Activated CD8-positive, alpha-beta memory T cell treated with anti-CD3 and anti-CD28 coated beads, Interleukin-2, amount 50 U/mL, for 48 hours (primary cell): ENCODE data around the gene AP2A1.

ENCODE experiments used
- DNase-seq: peaks from one replicate; pipeline ENCODE4 v3.0.0-alpha.2; 2020

AP2A1 gene

DNA sequence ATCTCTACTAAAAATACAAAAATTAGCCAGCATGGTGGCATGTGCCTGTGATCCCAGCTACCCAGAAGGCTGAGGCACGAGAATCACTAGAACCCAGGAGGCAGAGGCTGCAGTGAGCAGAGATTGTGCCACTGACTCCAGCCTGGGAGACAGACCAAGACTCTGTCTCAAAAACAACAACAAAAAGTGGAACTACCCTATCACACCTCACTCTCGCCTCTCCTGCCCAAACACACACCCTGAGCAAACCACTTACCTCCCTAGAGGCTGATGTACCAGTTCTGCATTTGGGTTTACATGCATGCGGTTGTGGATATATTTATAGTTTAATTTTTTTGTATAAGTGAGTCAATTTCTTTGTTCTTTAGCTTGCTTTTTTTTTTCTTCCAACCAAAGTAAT, 76.5 kb downstream of the AP2A1 start:
- DNase-seq, result no peak

DNA sequence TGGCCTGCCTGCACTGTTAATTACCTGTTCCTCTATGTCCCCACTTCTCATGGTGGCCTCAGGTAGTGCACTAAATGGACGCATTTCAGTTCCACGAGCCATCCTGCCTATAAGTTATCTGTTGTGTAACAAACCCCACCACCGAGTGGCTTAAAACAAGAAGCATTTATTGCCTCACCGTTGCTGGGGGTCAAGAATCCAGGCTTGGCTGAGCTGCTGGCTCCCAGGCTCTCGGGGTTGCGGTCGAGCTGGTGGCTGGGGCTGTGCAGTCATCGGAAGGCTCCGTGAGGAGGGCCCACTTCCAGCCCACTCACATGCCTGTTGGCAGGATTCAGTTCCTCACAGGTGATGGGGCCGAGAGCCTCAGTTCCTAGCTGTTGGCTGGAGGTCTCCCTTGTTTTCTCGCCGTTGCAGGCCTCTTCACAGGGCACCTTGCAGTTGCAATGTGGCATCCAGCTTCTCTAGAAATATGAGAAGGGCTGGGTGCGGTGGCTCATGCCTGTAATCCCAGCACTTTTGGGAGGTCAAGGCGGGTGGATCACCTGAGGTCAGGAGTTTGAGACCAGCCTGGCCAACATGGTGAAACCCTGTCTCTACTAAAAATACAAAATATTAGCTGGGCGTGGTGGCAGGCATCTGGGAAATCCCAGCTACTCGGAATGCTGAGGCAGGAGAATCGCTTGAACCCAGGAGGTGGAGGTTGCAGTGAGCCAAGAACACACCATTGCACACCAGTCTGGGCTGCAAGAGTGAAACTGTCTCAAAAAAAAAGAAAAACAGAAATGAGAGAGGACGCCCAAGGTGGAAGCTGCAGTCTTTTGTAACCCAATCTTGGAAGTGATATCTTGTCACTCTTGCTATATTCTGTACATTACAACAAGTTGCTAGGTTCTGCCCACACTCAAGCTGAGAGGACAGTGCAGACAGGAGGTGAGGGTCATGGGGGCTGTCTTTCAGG, 77.6 kb downstream of the AP2A1 start:
- DNase-seq, result no peak

DNA sequence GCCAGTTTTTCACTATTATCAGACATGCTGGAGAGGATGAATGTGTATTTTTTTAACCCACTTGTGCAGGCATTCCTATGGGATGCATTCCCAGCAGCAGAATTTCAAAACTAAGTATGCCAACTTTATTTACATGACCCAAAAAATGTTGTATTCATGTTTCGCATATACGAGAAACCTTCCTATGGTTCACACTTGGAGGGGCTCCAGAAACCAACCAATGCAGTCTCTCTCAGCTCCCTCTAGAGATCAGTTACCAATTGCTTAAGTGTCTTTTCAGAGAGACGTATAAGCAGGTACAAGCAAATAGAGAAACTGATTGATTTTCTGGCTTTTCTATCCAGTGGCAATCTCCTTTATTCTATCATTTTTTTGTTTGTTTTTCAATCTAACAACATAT, 78.6 kb downstream of the AP2A1 start:
- DNase-seq, result no peak

DNA sequence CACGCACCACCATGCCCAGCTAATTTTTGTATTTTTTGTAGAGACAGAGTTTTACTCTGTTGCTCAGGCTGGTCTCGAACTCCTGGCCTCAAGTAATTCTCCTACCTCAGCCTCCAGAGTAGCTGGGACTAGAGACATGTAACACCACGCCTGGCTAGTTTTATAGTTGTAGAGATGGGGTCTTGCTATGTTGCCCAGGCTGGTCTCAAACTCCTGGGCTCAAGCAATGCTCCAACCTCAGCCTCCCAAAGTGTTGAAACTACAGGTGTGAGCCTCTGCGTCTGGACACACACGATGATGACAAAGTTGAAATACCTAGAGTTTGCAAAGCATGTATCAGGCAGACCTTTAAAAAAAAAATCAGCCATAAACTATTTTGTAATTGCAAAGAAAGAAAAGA, 79.6 kb downstream of the AP2A1 start:
- no peak for DNase-seq

DNA sequence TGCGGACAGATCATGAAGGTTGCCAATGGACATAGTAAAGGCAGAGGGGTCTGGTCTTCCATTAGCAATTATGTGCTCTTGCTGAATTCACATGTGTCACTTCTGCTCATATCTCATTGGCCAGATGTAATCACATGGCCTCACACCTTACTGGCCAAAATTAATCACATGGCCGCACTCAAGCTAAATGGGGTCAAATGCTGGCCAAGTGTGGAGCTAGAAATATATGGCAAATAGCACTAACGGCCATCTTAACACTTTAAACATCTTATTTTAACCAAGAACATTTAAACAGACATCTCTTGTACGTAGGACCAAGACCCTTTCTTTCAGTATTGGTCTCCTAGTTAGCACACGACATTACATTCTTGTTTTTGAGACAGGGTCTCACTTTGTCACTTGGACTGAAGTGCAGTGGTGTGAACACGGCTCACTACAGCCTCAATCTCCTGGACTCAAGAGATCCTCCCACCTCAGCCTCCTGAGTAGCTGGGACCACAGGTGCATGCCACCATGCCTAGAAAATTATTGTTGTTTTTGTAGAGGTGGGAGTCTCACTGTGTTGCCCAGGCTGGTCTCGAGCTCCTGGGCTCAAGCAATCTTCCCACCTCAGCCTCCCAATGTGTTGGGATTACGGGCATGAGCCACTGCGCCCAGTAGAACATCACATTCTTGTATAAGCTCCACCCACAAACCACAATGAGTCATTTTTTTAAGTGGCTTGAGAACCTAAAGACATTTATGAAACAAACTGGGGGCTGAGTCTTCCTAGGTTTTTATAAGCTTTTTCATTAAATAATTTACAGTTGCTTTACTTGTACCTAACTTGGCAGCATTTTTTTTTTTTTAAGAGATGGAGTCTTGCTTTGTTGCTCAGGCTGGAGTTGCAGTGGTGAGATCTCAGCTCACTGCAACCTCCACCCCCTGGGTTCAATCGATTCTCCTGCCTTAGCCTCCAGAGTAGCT, 81.2 kb downstream of the AP2A1 start:
- no peak for DNase-seq

DNA sequence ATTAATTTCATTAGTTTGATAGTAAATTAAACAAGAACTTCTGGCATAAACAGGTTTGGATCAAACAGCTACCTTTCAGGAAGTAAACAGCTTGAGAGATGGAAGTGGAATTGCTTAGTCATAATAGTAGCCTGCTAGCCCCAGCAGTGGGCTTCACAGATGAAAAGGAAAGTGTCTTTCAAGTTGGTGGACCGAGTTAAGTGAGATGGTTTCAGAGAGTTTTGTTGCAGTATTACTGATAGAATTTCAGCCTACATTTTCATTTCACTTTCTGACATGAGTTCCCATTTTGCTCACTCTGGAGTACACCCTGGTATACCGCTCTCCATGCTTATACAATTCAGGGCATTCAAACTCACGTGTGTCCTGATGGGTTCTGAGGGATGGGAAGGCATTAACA, 82.1 kb downstream of the AP2A1 start:
- no peak for DNase-seq

DNA sequence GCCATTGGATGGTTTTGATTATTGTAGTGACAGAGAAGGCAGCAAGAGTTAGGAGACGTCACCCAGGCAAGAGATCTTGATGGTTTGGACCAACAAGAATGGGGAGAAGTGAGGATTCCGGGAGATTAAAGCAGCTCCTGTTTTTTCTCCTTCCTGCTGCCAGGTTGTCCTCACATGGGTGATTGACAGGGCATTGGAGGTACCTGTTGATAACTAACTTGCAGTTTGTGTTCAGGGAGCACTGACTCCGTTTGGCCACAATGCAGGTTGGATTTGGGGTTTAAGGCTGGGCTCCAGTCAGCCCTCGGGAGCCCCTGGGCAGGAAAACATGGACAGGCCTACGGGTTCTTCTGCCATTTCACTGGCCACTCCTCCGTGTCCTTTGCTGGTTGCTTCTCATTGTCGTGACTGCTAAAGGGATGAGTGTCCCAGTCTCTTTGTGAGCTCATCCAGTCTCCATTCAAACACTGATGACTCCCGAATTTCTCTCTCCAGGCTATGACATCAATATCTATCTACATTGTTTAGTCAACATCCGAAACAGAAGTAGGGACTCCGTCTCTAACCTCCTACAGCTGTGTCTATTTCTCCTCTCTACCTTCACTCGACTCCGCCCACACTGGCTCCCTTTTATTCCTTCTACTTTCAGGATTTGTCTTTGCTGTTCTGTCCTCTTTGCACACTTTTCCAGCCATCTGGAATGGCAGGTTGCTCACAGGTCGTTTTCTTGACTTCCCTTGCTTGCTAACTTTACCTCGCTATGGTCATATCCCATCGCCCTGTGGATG, 82.8 kb downstream of the AP2A1 start:
- DNase-seq, result no peak

DNA sequence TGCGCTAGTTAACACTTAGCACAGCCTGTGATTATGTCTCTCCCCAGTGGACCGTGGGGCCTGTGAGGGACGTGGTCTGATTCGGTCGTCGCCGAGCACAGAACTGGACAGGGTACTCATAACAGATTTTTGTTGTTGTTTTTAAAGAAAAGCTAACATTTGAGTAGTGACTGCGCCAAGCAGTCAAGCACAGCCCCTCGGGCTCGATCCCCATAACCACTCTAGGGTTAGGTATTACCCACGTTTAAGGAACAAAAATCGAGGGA, 83.4 kb downstream of the AP2A1 start:
- no peak for DNase-seq

DNA sequence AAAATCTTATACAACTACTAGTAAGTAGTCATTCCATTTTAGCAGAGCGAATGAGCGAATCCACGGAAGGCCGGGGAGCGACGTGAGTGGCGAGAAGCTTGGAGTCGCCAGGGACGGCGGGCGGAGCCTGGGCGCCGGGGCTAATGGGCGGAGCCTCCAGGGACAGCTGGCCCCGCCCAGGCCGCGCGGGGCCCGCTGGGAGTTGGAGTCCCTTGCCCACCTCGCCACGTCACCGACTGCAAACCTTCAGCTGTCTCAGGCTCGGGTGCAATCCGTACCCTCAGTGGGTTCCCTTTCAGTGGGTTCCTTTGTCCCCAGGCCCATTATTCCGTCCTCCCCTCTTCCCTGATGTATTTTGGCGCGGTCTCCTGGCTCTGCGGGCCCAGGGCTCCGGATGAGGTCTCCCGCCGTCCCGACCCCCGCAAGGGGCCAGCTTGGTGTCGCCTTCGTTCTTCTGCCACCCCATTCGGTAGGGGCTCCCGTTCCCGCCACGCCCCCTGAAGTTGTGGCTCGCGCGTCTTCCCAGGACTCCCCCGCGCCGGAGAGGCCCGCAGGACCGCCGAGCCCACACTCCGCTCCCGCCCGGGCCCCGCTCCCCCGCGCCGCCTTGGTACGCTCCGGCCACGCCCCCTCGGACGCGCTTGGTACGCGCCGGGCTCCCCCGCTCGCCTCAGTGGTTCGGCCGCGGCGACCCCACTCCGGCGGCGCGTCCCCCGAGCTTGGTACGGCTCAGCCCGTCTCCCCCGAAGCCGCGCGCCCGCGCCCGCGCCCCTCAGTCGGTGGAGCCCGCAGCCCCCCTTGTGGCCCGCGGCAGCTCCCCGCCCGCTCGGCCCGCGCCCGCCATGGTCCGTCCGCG, 83.9 kb downstream of the AP2A1 start, which contains the start of gene PTOV1:
PTOV1 (plus strand) TSS at position 673 of the 856 bp plus-strand sequence.
- peak; percentile 97 for DNase-seq

DNA sequence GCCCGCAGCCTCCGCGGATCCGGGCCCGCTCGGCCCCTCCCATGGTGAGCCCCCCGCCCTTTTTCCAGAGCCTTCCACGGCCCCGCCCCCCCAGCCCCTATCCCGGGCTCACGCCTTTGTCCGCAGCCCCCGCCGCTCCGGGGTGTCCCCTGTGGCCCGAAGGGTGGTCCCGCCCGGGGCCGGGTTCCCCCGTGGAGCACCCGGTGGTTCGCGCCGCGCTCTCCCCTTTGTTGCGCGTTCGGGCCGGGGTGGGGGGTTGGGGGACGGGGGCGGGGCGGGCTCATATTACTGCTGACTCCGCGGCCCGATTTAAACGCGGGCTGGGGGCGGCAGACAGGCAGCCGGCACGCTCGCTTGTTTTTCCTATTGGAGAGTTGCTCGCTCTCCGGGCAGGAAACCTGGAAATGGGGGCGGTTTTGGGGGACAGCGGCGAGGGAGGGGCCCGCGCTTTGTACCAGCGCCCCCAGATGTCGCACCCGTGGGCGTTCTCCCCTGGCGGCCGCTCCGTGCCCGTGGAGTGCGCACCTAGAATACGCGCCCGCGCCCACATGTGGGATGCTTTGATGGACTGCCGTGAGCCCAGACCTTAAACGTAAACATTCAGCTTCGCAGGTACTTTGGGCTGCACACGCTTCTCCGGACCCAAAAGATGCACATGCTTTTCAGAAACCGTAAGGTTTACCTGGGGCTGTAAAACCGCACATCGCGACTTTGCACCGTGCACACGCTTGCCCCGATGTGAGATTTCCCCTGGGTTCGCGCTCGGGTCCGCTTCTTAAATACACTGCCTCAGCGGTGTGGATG, 84.9 kb downstream of the AP2A1 start:
- peak; percentile 65 for DNase-seq

DNA sequence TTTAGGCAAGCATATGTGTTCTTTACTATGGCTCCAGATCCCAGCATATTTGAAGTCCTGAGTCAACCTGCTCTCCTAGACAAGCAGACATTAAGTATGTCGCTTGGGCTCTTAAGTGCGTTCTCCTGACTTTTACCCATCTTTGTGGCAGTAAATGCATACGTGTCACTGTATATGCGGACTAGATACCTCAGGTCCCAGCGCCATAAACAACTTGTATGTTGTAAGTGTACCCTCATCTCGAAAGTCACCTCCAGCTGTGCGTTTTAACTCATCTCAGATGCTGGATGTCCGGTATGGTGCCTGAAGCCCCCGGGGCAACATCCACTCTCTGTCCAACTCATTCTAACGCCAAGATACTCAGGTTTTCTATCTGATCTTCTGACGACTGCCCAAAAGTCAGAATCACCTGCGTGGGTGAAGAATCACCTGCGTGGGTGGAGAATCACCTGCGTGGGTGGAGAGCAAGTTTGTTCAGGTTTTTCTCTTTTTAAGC, 85.9 kb downstream of the AP2A1 start:
- DNase-seq, result no peak

DNA sequence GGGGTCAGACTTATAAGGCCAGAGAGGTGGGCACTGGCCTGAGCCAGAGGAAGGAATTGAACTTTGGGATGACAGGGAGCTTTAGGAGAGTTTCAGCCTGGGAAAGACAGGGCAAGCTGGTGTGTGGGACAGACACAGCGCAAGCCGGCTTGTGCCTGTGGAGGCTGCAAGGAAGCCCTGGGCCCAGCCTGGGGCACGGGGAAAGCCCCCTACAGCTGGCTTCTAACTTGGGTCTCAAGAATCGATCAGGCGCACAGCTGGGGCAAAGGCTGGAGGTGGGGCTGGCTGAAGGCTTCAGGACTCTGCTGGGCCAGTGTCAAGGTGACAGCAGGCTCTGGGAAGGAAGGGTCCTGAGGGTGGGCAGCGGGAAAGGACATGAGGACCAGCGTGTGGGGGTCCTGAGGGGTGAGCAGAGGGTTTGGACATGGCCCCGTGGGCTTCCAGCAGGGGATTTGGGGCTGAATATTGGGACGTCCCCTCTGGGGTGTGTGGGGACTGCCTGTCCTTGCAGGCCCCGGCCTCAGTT, 87.1 kb downstream of the AP2A1 start:
- no peak for DNase-seq

DNA sequence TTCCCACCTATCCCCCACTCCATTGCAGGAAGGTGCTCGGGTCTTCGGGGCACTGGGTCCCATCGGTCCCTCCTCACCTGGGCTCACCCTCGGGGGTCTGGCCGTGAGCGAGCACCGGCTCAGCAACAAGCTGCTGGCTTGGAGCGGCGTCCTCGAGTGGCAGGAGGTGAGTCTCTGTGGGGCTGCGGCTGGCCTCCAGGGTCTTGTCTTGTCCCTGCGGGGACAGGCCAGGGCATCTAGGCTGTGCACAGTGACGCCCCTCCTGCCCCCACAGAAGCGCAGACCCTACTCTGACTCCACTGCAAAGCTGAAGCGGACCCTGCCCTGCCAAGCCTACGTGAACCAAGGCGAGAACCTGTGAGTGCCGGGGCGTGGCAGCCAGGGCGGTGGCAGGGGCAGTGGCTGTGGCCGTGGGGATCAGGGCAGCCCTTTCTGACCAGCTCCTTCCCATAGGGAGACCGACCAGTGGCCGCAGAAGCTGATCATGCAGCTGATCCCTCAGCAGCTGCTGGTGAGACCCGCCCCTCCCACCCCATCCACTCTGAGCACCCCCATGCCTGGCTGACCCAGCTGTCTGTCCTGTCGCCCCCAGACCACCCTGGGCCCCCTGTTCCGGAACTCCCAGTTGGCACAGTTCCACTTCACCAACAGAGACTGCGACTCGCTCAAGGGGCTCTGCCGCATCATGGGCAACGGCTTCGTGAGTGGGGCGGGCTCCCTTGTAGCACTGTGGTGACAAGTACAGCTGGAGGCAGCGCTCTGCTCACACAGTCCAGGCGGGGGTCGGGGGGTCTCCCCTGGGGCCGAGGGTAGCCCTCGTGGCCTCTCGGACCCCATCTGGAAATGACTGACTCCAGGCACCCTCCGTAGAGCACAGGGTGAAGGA, 87.8 kb downstream of the AP2A1 start:
- DNase-seq, result peak; percentile 54

DNA sequence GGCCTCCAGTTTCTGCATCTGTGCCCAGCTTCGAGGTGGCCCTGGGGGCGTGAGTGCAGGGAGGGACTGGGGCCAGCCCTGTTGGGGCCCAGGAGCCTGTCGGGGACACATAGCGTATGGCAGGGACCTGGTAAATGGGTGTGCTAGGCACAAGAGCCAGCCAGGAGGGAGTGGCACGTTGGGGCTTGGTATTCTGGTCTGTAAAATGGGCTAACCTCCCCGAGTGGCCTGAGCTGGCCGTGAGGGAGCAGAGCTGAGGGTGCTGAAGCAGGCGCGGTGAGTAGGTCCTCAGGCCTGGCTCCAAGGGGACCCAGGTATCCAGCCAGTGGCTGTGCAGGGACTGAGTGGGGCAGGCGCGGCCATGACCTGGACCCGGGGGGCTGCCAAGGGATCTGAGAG, 88.5 kb downstream of the AP2A1 start:
- DNase-seq, result no peak

DNA sequence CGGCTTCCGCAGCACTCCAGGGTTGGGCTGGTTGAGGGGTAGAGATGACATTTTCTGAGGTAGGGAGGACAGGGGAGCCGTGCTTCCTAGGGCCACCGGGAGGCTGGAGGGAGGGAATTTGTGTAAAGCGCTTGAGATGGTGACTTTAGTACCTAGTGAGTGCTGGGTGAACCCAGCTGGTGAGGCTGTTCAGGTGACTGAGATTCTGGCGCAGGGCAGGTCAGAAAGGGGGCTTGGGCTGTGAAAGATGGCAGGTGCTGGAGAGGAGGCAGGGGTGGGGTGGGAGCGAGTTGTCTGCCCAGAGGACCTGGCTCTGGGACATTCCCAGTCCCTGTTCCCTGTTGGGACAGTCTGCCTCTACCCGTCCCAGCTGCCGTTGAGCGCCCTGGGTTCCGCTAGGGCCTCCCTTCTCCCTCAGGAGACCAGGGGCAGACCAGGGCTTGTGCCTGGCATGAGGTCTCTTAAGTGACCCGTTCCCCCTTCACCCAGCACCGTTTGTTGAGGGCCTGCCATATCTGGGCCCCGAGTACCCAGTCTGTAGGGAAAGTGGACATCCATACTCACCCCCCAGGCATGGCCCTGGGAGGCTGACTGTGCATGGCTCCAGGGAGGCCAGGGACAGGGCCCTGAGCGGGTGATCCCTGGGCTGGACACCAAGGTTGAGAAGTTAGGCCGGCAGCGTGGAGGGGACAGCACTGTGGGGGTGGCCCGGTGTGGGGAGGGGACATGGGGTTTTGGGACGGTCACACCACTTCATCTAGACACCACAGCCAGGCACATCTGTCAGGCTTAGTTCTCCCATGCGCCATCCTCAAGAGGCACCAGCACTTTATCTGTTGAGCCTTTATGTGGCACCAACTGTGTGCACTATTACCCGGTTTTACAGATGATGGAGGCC, 89.1 kb downstream of the AP2A1 start:
- DNase-seq, result no peak

DNA sequence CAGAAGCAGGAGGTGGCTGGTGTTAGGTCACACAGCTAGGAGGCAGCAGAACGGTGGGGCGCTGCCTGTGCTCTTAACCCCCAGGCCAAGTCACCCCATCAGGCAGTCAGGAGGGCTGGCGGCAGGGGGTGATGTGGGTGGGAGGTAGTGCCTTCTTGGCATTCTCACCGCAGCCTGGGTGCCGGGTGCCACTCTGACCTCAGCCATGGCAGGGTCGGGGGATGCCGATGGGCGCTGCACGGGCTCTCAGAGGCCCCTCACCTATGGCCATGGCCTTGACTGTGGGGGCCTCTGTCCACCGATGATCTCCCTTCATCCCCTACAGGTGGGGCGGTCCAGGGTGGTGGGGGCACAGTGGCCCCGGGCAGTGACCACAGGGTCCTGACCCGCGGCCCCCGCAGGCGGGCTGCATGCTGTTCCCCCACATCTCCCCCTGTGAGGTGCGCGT, 89.8 kb downstream of the AP2A1 start:
- DNase-seq, result no peak
